Naive B cell (primary cell): Measurements from ENCODE around the gene DRC7. TPM values are rescaled to one million over a fixed set of nuclear protein-coding genes. Genes with fewer than 3 reads are reported as not detected.
A peak's percentile ranks its signal among the peaks of the same experiment; 100 is the strongest.
"Not testable (repeated sequence)": the region's sequence is repeated elsewhere in the genome, so short reads cannot be mapped to it uniquely, and the experiment has no call there.

Experiments used
- ATAC-seq, 2 donors: fragments of 150-1000 bp; cut with Tn5 transposase; 2 replicates each; pipeline ENCODE4 v1.10.0; 2021; ENCODE audit warnings: low read depth in 2 of 2, mild to moderate bottlenecking in 2 of 2, moderate library complexity in 2 of 2
- DNase-seq: peaks from one replicate; pipeline ENCODE4 v3.0.0; 2022
- H3K27ac Mint-ChIP-seq, 6 donors: one replicate each; pipeline ENCODE4 v1.8.0; 2020 to 2022; ENCODE audit warnings: mild to moderate bottlenecking in 6 of 6, mixed read lengths in 6 of 6, moderate library complexity in 5 of 6, inconsistent platforms in 2 of 6
- H3K27me3 Mint-ChIP-seq, 3 donors: one replicate each; pipeline ENCODE4 v1.8.0; 2021 to 2022; ENCODE audit warnings: mixed read lengths in 3 of 3, mild to moderate bottlenecking in 1 of 3
- H3K36me3 Mint-ChIP-seq, 2 donors: one replicate each; pipeline ENCODE4 v1.8.0; 2020 to 2022; ENCODE audit warnings: mixed read lengths in 2 of 2, inconsistent platforms in 1 of 2, mild to moderate bottlenecking in 1 of 2
- H3K4me1 Mint-ChIP-seq, 3 donors: one replicate each; pipeline ENCODE4 v1.8.0; 2020 to 2022; ENCODE audit warnings: mixed read lengths in 3 of 3, inconsistent platforms in 1 of 3, mild to moderate bottlenecking in 1 of 3, moderate library complexity in 1 of 3
- H3K4me3 Mint-ChIP-seq, 8 donors: one replicate each; pipeline ENCODE4 v1.8.0; 2020 to 2022; ENCODE audit warnings: mild to moderate bottlenecking in 8 of 8, mixed read lengths in 8 of 8, moderate library complexity in 8 of 8, inconsistent platforms in 2 of 8
- H3K9me3 Mint-ChIP-seq, 7 donors: one replicate each; pipeline ENCODE4 v1.8.0; 2020 to 2022; ENCODE audit warnings: mixed read lengths in 7 of 7, mild to moderate bottlenecking in 5 of 7, inconsistent platforms in 2 of 7, moderate library complexity in 1 of 7
- polyA plus RNA-seq, 6 donors: library from polyadenylated mRNA; unstranded; fragments of 300-500 nt; fragmentation: Illumina TruSeq; gene quantifications; one replicate each; pipeline ENCODE4 v1.2.3, GENCODE V29; 2021; ENCODE audit warnings: low read depth in 6 of 6

The DRC7 gene
- polyA plus RNA-seq, 6 donors from 2014 or later, result not detected

DNA sequence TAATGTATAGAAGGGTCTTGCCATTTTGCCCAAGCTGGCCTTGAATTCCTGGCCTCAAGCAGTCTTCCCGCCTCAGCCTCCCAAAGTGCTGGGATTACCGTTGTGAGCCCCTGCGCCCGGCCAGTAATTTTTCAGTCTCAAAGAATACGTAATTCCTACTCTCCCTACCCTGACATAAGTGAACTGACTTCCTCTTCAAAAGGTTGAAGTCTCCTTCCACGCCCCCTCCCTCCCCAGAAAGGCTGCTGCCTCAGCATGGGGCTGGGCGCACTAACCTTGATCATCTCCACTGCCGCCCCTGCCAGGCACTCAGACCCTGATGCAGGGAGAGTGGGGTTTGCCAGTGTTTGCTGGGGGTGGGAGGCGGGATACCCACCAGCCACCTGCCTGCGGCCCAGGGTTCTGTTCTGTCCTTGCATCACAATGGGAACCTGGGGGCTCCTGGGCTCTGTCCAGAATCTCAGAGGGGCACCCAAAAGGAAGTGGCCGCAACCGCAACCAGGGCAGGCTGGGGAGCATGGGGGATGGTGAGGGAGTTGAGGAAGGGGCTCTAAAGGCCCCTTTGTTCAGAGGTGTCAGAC is 80.2 kb downstream of the DRC7 start:
- H3K4me1 Mint-ChIP-seq, result no peaks in the 10 kb centered on the region
- no peaks in the 10 kb centered on the region for H3K36me3 Mint-ChIP-seq
- H3K27me3 Mint-ChIP-seq, result no peaks in the 10 kb centered on the region
- H3K4me3 Mint-ChIP-seq, result no peak overlapping the region
- H3K9me3 Mint-ChIP-seq, result no peaks in the 10 kb centered on the region
- no peak overlapping the region for H3K27ac Mint-ChIP-seq
- ATAC-seq, result no peak
- no peak for DNase-seq

DNA sequence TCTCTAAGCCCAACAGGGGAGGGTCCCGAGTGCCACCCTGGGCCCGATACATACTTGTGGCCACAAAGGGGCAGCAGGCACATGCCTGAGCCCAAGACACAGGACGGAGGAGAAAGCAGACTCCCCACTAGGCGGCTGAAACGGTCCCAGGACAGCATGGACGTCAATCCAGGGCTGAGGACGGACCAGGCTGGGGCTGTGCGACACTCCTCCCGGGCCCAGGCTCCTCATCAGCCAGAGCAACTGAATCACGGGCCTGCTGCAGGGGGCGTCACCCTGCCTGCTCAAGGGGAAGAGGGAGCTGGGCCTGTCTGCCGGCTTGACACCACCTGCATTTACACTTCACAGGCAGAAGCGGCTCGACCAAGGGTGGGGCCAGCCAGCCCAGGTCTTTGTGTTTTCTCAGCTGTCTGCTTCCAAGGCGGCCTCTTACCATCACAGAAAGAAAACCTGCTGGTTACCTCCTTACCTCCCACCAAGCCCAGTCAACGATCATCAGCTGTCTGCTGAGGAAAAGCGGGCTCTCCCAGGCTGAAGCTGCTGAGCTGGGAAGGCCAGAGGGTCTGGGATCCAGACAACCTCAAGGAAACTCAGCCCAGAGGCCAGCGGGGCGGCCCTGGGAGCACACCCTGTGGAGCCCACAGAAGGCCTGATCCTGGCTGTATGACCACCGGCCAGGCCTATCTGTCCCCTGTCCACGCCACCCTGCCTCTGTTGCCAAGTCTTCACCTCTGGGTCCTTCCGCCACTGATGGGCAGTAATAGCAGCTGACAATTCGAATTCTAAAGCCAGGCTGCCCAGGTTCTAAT is 81.3 kb downstream of the DRC7 start:
- no peaks in the 10 kb centered on the region for H3K27me3 Mint-ChIP-seq
- no peak overlapping the region for H3K4me3 Mint-ChIP-seq
- H3K27ac Mint-ChIP-seq, result no peak overlapping the region
- no peaks in the 10 kb centered on the region for H3K9me3 Mint-ChIP-seq
- no peak for ATAC-seq
- no peak for DNase-seq
- no peaks in the 10 kb centered on the region for H3K36me3 Mint-ChIP-seq
- no peaks in the 10 kb centered on the region for H3K4me1 Mint-ChIP-seq

DNA sequence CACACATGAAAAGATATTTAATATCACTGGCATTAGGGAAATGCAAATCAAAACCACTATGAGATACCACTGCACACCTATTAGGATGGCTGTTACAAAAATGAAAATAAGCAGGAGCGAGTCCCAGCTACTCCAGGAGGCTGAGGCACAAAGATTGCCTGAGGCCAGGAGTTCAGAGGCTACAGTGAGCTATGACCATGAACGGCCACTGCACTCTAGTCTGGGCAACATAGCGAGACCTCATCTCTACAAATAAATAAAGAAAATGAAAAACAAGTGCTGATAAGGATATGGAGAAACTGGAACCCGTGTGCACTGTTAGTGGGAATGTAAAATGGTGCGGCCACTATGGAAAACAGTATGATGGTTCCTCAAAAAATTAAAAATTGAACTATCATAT is 84.1 kb downstream of the DRC7 start:
- H3K9me3 Mint-ChIP-seq, result no peaks in the 10 kb centered on the region
- no peak for DNase-seq
- H3K36me3 Mint-ChIP-seq, result no peaks in the 10 kb centered on the region
- no peaks in the 10 kb centered on the region for H3K27me3 Mint-ChIP-seq
- H3K4me1 Mint-ChIP-seq, result no peaks in the 10 kb centered on the region
- no peak overlapping the region for H3K4me3 Mint-ChIP-seq
- no peak overlapping the region for H3K27ac Mint-ChIP-seq
- ATAC-seq, result no peak

DNA sequence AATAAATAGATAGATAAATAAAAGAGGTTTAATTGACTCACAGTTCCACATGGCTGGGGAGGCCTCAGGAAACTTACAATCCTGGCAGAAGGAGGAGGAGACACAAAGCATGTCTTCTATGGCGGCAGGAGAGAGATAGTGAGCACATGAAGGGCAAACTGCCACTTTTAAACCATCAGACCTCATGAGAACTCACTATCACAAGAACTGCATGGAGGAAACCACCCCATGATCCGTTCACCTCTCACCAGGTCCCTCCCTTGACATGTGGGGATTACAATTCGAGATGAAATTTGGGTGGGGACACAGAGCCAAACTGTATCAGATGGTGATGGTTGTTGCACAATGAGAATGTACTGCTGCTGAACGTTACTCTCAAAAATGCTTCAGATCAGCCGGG is 85.2 kb downstream of the DRC7 start:
- H3K27ac Mint-ChIP-seq, result peak overlapping the region in 1 of 6 donors; percentile 61
- H3K36me3 Mint-ChIP-seq, ATAC-seq, H3K9me3 Mint-ChIP-seq, H3K4me1 Mint-ChIP-seq, H3K27me3 Mint-ChIP-seq, DNase-seq, H3K4me3 Mint-ChIP-seq: not testable (repeated sequence)

DNA sequence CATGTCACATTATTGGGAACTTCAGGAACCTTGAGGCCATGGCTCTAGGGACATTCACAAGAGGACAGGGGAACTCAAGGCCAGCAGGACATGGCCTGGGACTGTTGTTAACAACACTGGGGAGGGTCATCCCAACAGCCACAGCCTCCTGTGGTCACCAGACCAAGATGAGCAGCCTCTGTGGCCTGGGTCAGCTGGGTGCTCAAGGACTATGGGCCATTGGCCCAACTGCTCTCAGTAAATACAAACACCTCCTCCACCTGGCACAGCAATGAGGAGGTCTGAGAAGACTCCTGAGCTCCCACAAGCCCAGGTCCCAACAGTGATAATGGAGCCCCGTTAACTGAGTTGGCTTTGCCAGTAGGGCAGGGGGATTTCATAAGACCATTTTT is 86.7 kb downstream of the DRC7 start:
- H3K27ac Mint-ChIP-seq, result no peak overlapping the region
- no peak for DNase-seq
- no peak for ATAC-seq
- no peak overlapping the region for H3K4me3 Mint-ChIP-seq
- H3K27me3 Mint-ChIP-seq, result no peaks in the 10 kb centered on the region
- no peaks in the 10 kb centered on the region for H3K4me1 Mint-ChIP-seq
- no peaks in the 10 kb centered on the region for H3K9me3 Mint-ChIP-seq
- H3K36me3 Mint-ChIP-seq, result no peaks in the 10 kb centered on the region

Other genes with a start within 250 kb of the DRC7 start
- 10 to 100 TPM; 33.4 to 67.2 (median 40.9) TPM for gene CIAPIN1, start 247.4 kb upstream of the DRC7 start, polyA plus RNA-seq
- gene COQ9, start 247.3 kb upstream of the DRC7 start, polyA plus RNA-seq, result 10 to 100 TPM; 17.6 to 42.2 (median 23.3) TPM
- 10 to 100 TPM; 33.6 to 59.9 (median 39.7) TPM for gene POLR2C, start 232.1 kb upstream of the DRC7 start, polyA plus RNA-seq
- gene DOK4, start 208.3 kb upstream of the DRC7 start, polyA plus RNA-seq, result 1 to 10 TPM in 4 of 6 donors, under 1 TPM in 1, not detected in 1; 0.22 to 2.1 (median 1.4) TPM
- gene CCDC102A, start 158.2 kb upstream of the DRC7 start, polyA plus RNA-seq, result 10 to 100 TPM in 2 of 6 donors, 1 to 10 TPM in 4; 3.8 to 13.8 (median 9.3) TPM
- 10 to 100 TPM; 15.2 to 36.4 (median 18.9) TPM for gene ADGRG5, start 152.2 kb upstream of the DRC7 start, polyA plus RNA-seq
- gene ADGRG1, start 66.2 kb upstream of the DRC7 start, polyA plus RNA-seq, result under 1 TPM in 5 of 6 donors, not detected in 1; 0.17 to 0.72 (median 0.65) TPM
- under 1 TPM in 2 of 6 donors, not detected in 4; 0.11 to 0.55 TPM for gene ADGRG3, start 26.5 kb upstream of the DRC7 start, polyA plus RNA-seq
- gene KATNB1, start 41.0 kb downstream of the DRC7 start, polyA plus RNA-seq, result 10 to 100 TPM in 3 of 6 donors, 1 to 10 TPM in 3; 6.1 to 27.2 (median 10.0) TPM
- 1 to 10 TPM in 2 of 6 donors, under 1 TPM in 1, not detected in 3; 0.54 to 1.3 (median 1.0) TPM for gene KIFC3, start 107.7 kb downstream of the DRC7 start, polyA plus RNA-seq